Progenitor cell of endocrine pancreas (in vitro differentiated cells): ENCODE data around the gene SLC30A1. TPM values are rescaled to one million over a fixed set of nuclear protein-coding genes. Genes with fewer than 3 reads are reported as not detected.

Experiments used
- DNase-seq: peaks from one replicate; pipeline ENCODE4 v3.0.0; 2021; ENCODE audit warnings: low spot score; ENCODE audit not compliant: unreplicated experiment
- H3K27ac Mint-ChIP-seq: 2 replicates; pipeline ENCODE4 v1.8.0; 2021; ENCODE audit warnings: mild to moderate bottlenecking, moderate library complexity, mixed read lengths
- H3K27me3 Mint-ChIP-seq: 2 replicates; pipeline ENCODE4 v1.8.0; 2021; ENCODE audit warnings: mixed read lengths
- H3K36me3 Mint-ChIP-seq: 2 replicates; pipeline ENCODE4 v1.8.0; 2022; ENCODE audit warnings: mixed read lengths; ENCODE audit not compliant: insufficient read depth
- H3K4me1 Mint-ChIP-seq: 2 replicates; pipeline ENCODE4 v1.8.0; 2021; ENCODE audit warnings: low read depth, mixed read lengths
- H3K4me3 Mint-ChIP-seq: 2 replicates; pipeline ENCODE4 v1.8.0; 2021; ENCODE audit warnings: low read depth, mild to moderate bottlenecking, moderate library complexity, mixed read lengths
- H3K9me3 Mint-ChIP-seq: 2 replicates; pipeline ENCODE4 v1.8.0; 2021; ENCODE audit warnings: low read depth, mixed read lengths
- total RNA-seq: library from RNA; stranded (reverse); gene quantifications from 2 replicates; pipeline ENCODE4 v1.2.1, GENCODE V29; 2021
- TF ChIP-seq, protein P1 (sequence below): fragments of 200-600 bp; sonication (generic); IDR thresholded peaks from one replicate; pipeline ENCODE4 v1.5.0; 2021; ENCODE audit warnings: antibody characterized with exemption, mild to moderate bottlenecking; ENCODE audit not compliant: unreplicated experiment

The SLC30A1 gene
- total RNA-seq, 1 donor from 2014 or later: 9.3 TPM

DNA sequence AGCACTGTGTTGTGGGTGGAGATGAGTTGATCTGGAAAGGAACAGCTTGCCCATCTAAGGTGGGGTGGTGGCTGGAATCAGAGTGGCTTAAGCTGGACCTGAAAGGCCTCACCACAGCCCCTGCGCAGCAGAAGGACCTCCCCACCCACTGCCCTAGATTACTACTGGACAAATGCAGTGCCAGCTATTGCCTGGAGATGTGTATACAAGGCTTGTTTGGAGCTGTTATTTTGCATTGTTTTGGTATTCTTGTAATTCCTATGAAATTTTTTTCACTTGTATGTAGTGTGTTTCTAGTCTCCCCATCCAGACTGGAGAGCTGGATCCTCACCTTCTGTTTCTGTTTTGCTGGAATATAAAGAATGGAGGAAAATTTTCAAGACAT lies 1.3 kb upstream of the SLC30A1 start:
- H3K27me3 Mint-ChIP-seq: peaks cover 9% of the 10 kb centered on the region
- no peak overlapping the region for H3K27ac Mint-ChIP-seq
- H3K4me1 Mint-ChIP-seq: peaks cover 14% of the 10 kb centered on the region
- TF ChIP-seq, protein P1, sequence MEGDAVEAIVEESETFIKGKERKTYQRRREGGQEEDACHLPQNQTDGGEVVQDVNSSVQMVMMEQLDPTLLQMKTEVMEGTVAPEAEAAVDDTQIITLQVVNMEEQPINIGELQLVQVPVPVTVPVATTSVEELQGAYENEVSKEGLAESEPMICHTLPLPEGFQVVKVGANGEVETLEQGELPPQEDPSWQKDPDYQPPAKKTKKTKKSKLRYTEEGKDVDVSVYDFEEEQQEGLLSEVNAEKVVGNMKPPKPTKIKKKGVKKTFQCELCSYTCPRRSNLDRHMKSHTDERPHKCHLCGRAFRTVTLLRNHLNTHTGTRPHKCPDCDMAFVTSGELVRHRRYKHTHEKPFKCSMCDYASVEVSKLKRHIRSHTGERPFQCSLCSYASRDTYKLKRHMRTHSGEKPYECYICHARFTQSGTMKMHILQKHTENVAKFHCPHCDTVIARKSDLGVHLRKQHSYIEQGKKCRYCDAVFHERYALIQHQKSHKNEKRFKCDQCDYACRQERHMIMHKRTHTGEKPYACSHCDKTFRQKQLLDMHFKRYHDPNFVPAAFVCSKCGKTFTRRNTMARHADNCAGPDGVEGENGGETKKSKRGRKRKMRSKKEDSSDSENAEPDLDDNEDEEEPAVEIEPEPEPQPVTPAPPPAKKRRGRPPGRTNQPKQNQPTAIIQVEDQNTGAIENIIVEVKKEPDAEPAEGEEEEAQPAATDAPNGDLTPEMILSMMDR: no peak
- no peak for DNase-seq
- H3K4me3 Mint-ChIP-seq: peak overlapping the region; percentile 72
- H3K36me3 Mint-ChIP-seq: peaks cover 2% of the 10 kb centered on the region
- H3K9me3 Mint-ChIP-seq: peaks cover 2% of the 10 kb centered on the region

DNA sequence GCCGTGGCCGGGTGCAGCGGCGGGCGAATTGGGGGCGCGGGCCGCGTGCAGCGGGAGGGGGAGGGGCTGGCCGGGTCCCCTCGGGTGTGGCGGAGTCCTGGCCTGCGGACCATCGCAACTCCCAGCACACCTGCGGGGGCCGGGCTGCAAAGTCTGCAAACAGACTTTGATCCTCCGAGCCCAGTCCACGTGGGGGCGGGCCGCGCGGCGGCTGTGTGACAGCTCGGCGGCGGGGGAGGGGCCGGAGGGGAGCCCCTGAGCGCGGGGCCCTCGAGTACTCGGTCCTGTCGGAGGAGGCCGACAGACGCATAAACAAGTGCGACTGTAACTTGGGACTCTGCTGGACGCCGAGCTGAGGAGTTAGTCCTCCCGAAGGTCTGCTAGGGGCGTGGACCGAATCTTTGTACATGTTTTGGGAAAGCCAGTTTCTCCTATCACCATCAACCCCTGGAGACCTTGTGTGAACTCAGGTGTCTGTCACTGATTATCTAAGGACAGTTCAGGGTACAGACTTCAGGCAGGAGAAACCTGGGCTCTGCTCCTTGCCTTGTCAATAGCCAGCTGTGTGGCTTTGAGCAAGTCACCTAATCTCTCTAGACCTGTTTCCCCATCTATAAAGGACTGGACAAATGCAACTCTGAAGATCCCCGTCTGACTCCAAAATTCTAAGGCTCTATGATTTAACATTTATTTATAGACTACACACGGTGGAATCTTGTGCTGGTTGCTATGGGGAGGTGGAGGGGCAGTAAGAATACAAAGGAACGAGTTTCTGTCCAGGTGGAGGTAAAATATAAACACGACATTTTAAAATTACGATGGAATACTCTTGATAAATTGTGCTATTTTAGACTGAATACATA lies 710 bp upstream of the SLC30A1 start:
- no peak for DNase-seq
- Mint-ChIP-seq H3K4me1 (peaks cover 14% of the 10 kb centered on the region), H3K36me3 (peaks cover 2% of the 10 kb centered on the region), H3K9me3 (peaks cover 2% of the 10 kb centered on the region), H3K4me3 (peak overlapping the region; percentile 72), H3K27ac (no peak overlapping the region), H3K27me3 (peaks cover 9% of the 10 kb centered on the region)
- TF ChIP-seq, protein P1: no peak

DNA sequence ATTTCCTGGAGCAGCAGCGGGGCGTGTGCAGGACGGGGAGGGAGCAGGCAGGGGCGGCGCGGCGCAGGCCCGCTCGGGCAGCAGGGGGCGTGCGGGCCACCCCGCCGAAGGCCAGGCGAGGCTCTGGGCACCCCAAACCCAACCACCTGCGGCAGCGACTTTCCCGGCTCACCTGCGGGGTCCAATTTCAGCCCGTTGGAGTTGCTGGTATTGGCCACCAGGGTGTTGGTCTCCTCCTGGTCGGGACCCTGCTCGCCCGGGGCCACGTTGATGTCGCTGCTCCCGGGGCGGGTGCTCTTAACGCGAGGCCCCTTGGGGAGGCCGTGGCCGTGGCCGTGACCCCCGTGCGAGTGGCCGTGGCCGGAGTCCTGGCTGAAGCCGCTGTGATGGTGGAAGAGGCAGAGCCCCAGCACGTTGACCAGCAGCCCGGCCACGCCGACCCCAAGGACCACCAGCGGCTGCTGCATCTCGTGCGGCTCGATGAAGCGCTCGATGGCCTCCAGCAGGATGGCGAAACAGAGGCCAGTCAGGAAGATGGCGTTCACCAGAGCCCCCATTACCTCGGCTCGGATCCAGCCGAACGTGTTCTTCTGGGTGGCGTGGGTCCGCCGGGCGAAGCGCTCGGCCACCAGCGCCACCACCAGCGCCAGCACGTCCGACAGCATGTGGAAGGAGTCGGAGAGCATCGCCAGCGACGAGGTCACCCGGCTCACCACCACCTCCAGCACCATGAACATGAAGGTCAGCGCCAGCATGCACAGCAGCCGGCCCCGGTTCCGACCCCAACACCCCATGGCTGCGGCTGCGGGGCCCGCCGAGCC lies 932 bp downstream of the SLC30A1 start:
- Mint-ChIP-seq H3K4me3 (peak overlapping the region; percentile 93), H3K27me3 (peaks cover 6% of the 10 kb centered on the region), H3K9me3 (no peaks in the 10 kb centered on the region), H3K4me1 (peaks cover 14% of the 10 kb centered on the region), H3K27ac (peak overlapping the region; percentile 86), H3K36me3 (peaks cover 7% of the 10 kb centered on the region)
- peak; percentile 80 for DNase-seq
- TF ChIP-seq, protein P1: peak; percentile 82

DNA sequence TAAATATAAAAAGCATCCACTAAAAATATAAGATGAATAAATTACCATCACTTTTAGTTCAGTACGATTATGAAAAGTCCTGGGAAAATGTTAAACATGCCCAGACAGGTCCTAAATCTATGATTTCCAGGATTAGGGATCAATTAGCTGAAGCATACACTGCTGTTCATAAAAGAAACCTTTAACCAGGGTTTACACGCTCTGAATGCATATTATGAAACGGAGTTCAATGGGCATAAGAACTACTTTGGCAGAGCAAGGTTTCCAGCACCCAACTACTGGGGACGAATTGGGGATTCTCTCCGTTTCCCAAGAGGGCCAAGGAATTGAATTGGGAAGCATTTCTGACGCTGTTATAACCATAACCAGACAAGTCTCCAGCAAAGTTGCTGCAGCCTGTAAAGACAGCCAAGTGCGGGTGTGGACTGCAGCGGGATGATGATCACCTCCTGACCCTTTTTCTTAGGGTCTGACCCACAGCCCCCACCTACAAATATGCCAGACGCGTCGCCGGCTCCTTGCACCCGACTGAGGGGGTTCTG lies 1.6 kb downstream of the SLC30A1 start:
- DNase-seq: no peak
- Mint-ChIP-seq H3K36me3 (peaks cover 7% of the 10 kb centered on the region), H3K9me3 (no peaks in the 10 kb centered on the region), H3K27me3 (peaks cover 6% of the 10 kb centered on the region), H3K27ac (peak overlapping the region; percentile 81), H3K4me3 (peak overlapping the region; percentile 93), H3K4me1 (peaks cover 14% of the 10 kb centered on the region)
- TF ChIP-seq, protein P1: no peak

DNA sequence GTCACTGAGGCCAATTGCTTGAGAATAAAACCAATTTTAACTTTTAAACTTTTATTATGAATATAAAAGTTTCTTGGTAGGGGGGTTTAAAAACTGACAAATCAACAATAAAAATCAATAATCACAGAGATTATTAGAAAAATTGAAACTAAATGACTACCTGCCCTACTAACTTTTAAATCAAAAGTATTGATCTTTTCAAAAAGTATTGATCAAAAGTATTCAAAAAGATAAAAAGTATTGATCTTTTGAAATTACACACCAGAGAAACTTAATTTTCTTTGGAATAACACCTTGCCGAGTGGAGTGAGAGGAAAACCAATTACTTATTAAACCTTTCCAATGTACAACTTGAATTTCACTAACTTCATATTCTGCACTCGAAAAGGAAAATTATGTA lies 2.2 kb downstream of the SLC30A1 start:
- Mint-ChIP-seq H3K9me3 (no peaks in the 10 kb centered on the region), H3K4me1 (peaks cover 14% of the 10 kb centered on the region), H3K36me3 (peaks cover 7% of the 10 kb centered on the region), H3K27ac (no peak overlapping the region), H3K27me3 (peaks cover 2% of the 10 kb centered on the region), H3K4me3 (peak overlapping the region; percentile 93)
- TF ChIP-seq, protein P1: no peak
- DNase-seq: no peak
